Tibial nerve (tissue), 4 donors: ENCODE data around the gene SEMA3C.

Experiments used
- CTCF ChIP-seq, 5 experiments: fragments of 200-600 bp in 3 of 5; fragments of 450-650 bp in 2 of 5; sonication (generic) in 3 of 5; IDR thresholded peaks; one replicate each; pipeline ENCODE4 v1.5.1; 2016 to 2019; ENCODE audit warnings: antibody characterized with exemption in 5 of 5, mild to moderate bottlenecking in 3 of 5, moderate library complexity in 2 of 5
- EP300 ChIP-seq, 2 donors: sonication (generic); formaldehyde crosslinking; IDR thresholded peaks; one replicate each; pipeline ENCODE4 v1.6.1; 2017; ENCODE audit warnings: antibody characterized with exemption in 2 of 2, mild to moderate bottlenecking in 1 of 2
- POLR2A ChIP-seq, 2 donors: fragments of 450-650 bp; IDR thresholded peaks; one replicate each; pipeline ENCODE4 v1.6.1; 2017; ENCODE audit warnings: antibody characterized with exemption in 2 of 2, mild to moderate bottlenecking in 2 of 2, moderate library complexity in 2 of 2

GRCh38 chr7:80720146-80720545, 198.7 kb downstream of the SEMA3C start:
- TF ChIP-seq CTCF (IDR thresholded peaks at IDR 0.05) (no peak), POLR2A (IDR thresholded peaks at IDR 0.05) (no peak), EP300 (IDR thresholded peaks at IDR 0.05) (no peak)
